BE2C (cell line): ENCODE measurements around the gene CRYBA2.

Source experiments
- DNase-seq: peaks from one replicate; pipeline ENCODE4 v3.0.0-alpha.2; 2020
- H3K27me3 ChIP-seq: fragments of 250-450 bp; sonication (Bioruptor Pico); 2 replicates; pipeline ENCODE4 v1.5.1; 2020; ENCODE audit warnings: mild to moderate bottlenecking
- H3K36me3 ChIP-seq: fragments of 250-450 bp; sonication (Bioruptor Pico); 2 replicates; pipeline ENCODE4 v1.5.1; 2020; ENCODE audit warnings: mild to moderate bottlenecking
- H3K4me1 ChIP-seq: fragments of 250-450 bp; sonication (Bioruptor Pico); 2 replicates; pipeline ENCODE4 v1.5.1; 2020
- H3K4me3 ChIP-seq: 2 replicates; pipeline ENCODE4 v1.5.1; 2011; ENCODE audit warnings: low read depth, low read length
- H3K9me3 ChIP-seq: fragments of 250-450 bp; sonication (Bioruptor Pico); 2 replicates; pipeline ENCODE4 v1.5.1; 2020
- TF ChIP-seq, protein P1 (sequence below): IDR thresholded peaks from 2 replicates; pipeline ENCODE4 v1.5.1; 2012; ENCODE audit warnings: mild to moderate bottlenecking, low read depth, low read length

The CRYBA2 gene

DNA sequence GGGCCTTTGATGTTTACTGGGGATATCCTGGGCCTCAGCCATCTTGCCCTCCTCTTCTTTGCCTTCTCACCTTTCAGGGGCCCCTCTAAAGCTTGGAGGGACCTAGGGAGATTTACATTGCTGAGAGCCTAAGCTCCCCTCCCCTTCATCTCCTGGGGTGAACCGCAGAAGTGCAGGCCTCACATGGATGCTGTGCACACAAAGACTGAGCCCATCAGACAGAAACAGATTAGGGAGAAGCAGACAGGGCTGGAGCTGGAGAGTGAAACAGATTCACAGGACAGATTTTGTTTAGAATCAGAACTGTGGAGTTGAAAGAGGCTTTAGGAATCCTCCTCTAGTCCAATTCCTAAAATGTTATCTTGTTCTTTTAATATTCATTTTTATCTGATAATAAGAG lies 37.2 kb downstream of the CRYBA2 start:
- TF ChIP-seq, protein P1, sequence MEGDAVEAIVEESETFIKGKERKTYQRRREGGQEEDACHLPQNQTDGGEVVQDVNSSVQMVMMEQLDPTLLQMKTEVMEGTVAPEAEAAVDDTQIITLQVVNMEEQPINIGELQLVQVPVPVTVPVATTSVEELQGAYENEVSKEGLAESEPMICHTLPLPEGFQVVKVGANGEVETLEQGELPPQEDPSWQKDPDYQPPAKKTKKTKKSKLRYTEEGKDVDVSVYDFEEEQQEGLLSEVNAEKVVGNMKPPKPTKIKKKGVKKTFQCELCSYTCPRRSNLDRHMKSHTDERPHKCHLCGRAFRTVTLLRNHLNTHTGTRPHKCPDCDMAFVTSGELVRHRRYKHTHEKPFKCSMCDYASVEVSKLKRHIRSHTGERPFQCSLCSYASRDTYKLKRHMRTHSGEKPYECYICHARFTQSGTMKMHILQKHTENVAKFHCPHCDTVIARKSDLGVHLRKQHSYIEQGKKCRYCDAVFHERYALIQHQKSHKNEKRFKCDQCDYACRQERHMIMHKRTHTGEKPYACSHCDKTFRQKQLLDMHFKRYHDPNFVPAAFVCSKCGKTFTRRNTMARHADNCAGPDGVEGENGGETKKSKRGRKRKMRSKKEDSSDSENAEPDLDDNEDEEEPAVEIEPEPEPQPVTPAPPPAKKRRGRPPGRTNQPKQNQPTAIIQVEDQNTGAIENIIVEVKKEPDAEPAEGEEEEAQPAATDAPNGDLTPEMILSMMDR = no peak
- H3K27me3 ChIP-seq = no peaks in the 10 kb centered on the region
- no peaks in the 10 kb centered on the region for H3K9me3 ChIP-seq
- DNase-seq = no peak
- H3K36me3 ChIP-seq = no peaks in the 10 kb centered on the region
- peaks cover 8% of the 10 kb centered on the region for H3K4me1 ChIP-seq
- no peak overlapping the region for H3K4me3 ChIP-seq

DNA sequence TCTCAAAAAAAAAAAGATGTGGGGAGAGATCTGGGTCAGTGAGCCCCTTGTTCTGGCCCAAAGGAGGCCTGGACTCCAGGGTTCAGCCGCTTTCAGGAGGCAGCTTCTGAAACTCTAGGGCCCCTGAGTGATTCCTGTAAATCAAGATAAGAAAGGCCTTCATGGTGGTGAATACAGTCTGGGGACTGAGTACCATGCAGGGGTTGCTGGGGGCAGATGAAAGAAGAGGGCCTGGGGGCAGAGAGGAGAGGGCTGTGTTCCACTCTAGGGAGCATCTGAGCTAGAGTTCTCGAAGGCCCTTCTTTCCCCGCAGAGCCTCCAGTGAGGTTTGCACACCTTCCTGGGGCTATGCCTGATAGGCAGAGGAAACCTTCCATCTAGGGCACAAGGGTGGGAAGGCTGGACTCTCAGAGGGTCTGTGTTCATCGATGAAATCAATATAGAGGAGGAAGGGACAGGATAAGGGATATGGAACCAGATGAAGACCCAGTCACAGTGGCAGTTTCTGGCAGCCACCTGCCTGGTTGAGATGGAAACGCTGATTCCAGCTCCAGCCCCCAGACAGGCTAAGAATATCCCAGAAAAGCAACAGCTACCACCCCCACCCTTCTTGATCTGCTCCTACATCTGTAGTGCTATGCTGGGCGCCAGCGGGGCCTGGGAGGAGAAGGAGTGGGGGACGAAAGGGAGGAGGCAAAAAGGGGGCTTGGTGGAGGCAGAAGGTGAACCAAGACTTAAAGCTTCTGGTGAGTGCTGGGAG lies 38.5 kb downstream of the CRYBA2 start:
- Histone ChIP-seq H3K36me3 (0 out of 2 replicates have a peak, but pooled peaks cover 2% of the 10 kb centered on the region), H3K4me3 (no peak overlapping the region), H3K9me3 (no peaks in the 10 kb centered on the region), H3K27me3 (no peaks in the 10 kb centered on the region), H3K4me1 (peaks cover 8% of the 10 kb centered on the region)
- DNase-seq = no peak
- TF ChIP-seq, protein P1 = no peak

DNA sequence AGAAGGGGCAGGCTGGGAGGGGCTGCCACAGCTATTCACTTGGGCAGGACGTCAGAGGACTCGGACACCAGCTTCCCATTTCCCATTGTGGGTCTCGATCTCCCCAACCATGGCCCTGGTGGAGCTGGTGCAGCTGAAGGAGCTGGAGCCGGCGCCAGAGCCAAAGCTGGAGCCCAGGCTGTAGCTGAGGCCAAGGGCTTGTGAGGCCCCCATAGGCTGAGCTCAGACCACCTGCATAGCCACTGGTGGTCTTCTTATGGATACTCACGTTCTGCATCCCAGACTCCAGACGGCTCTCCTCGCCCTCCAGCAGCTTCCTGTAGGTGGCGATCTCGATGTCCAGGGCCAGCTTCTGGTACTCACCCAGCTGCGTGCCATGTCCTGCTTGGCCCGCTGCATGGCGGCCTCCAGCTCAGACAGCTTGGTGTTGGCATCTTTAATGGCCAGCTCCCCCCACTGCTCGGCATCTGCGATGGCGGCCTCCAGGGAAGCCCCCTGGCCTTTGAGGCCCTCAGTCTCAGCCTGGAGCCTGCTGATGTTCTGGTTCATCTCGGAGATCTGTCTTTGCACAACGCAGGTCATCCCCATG lies 39.8 kb downstream of the CRYBA2 start:
- no peaks in the 10 kb centered on the region for H3K9me3 ChIP-seq
- no peak overlapping the region for H3K4me3 ChIP-seq
- H3K36me3 ChIP-seq = 0 out of 2 replicates have a peak, but pooled peaks cover 2% of the 10 kb centered on the region
- H3K27me3 ChIP-seq = no peaks in the 10 kb centered on the region
- H3K4me1 ChIP-seq = peaks cover 8% of the 10 kb centered on the region
- TF ChIP-seq, protein P1 = peak; percentile 27
- DNase-seq = no peak

DNA sequence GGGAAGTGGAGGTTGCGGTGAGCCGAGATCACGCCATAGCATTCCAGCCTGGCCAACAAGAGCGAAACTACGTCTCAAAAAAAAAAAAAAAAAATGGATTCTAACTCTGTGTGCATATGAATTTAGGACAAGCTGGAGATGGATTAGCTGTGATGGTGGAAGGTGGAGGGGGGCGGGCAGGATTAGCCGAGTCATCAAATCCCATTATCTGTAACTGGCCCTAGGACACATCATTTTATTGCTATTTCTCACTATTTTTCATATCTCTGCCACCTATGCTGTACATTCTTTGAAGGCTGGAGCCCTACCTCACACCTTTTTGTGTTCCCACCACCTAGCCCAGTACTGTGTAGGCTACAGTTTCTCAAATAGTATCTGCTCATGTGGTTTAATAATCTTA lies 41.1 kb downstream of the CRYBA2 start:
- 0 out of 2 replicates have a peak, but pooled peaks cover 2% of the 10 kb centered on the region for H3K36me3 ChIP-seq
- no peak for DNase-seq
- no peaks in the 10 kb centered on the region for H3K27me3 ChIP-seq
- TF ChIP-seq, protein P1 = no peak
- no peaks in the 10 kb centered on the region for H3K9me3 ChIP-seq
- peaks cover 8% of the 10 kb centered on the region for H3K4me1 ChIP-seq
- no peak overlapping the region for H3K4me3 ChIP-seq

DNA sequence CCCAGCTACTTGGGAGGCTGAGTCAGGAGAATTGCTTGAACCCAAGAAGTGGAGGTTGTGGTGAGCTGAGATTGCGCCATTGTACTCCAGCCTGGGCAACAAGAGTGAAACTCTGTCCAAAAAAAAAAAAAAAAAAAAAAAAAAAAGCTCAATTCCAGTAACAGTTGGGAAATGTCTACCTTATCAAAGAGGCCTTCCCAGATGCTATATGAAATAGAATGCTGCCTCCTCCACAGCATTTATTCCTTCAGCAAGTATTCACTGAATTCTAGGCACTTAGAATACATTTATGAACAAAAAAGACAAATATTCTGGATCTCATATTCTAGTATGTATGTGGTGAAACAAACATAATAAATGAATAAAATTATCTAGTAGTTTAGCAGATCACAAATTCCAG lies 46.6 kb downstream of the CRYBA2 start:
- DNase-seq = no peak
- Histone ChIP-seq H3K4me3 (no peak overlapping the region), H3K27me3 (no peaks in the 10 kb centered on the region), H3K4me1 (no peaks in the 10 kb centered on the region), H3K36me3 (0 out of 2 replicates have a peak, but pooled peaks cover 2% of the 10 kb centered on the region), H3K9me3 (no peaks in the 10 kb centered on the region)
- TF ChIP-seq, protein P1 = no peak

DNA sequence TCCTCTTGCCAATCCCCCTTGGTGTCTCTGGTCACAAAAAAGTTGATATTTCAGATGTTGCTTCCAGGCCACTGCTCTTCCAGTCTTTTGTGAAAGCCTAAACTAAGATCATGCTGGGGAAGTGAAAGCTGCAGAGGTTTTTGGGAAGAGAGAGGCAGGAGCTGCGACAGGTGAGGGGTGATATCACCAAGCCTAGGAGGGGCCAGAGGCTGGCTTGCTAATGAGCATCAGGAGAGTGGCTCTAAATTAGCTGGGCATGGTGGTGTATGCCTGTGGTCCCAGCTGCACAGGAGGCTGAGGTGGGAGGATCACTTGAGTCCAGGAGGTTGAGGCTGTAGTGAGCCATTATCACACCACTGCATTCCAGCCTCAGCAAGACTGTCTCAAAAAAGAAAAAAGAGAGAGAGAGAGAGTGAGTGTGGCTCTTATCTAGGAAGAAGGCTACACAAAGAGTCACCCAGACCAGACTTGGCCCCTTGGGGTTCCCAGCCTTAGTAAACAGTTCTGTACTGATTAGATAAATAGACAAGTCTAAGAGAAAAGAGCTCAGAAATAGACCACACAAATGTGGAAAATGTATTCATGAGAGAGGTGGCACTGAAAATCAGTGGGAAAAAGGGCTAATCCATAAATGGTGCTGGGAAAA lies 48.3 kb downstream of the CRYBA2 start:
- Histone ChIP-seq H3K4me3 (no peak overlapping the region), H3K36me3 (no peaks in the 10 kb centered on the region), H3K9me3 (no peaks in the 10 kb centered on the region), H3K4me1 (no peaks in the 10 kb centered on the region), H3K27me3 (no peaks in the 10 kb centered on the region)
- TF ChIP-seq, protein P1 = no peak
- DNase-seq = no peak
